Stimulated activated CD8-positive, alpha-beta memory T cell treated with anti-CD3 and anti-CD28 coated beads, Interleukin-12 subunit alpha, Interleukin-12 subunit beta, amount 100 ng/mL, for 24 hours (primary cell): ENCODE measurements around the gene CLIC3.

Experiments used
- DNase-seq: peaks from one replicate; pipeline ENCODE4 v3.0.0-alpha.2; 2020; ENCODE audit errors: extremely low read depth

The CLIC3 gene

GRCh38 chr9:136964171-136964689 lies 32.1 kb downstream of the CLIC3 start:
- no peak for DNase-seq

GRCh38 chr9:136963751-136964150 lies 32.6 kb downstream of the CLIC3 start:
- no peak for DNase-seq

GRCh38 chr9:136963341-136963740 lies 33.0 kb downstream of the CLIC3 start:
- DNase-seq, result no peak

GRCh38 chr9:136962701-136963248 lies 33.6 kb downstream of the CLIC3 start:
- no peak for DNase-seq

- no peak for DNase-seq
These were observed 34.2 kb downstream of the CLIC3 start for GRCh38 chr9:136962163-136962562.

GRCh38 chr9:136961279-136962065 lies 34.9 kb downstream of the CLIC3 start:
- DNase-seq, result no peak

GRCh38 chr9:136960938-136961275 lies 35.5 kb downstream of the CLIC3 start:
- no peak for DNase-seq

GRCh38 chr9:136960212-136960937 lies 36.0 kb downstream of the CLIC3 start:
- DNase-seq, result no peak

GRCh38 chr9:136958898-136959850 lies 37.2 kb downstream of the CLIC3 start:
- DNase-seq, result no peak

- no peak for DNase-seq
These were observed 37.9 kb downstream of the CLIC3 start for GRCh38 chr9:136958473-136958872.

GRCh38 chr9:136957901-136958300 lies 38.5 kb downstream of the CLIC3 start:
- DNase-seq, result no peak

- no peak for DNase-seq
These were observed 38.9 kb downstream of the CLIC3 start for GRCh38 chr9:136957461-136957860.

GRCh38 chr9:136956604-136957003 lies 39.8 kb downstream of the CLIC3 start:
- DNase-seq, result no peak

- DNase-seq, result no peak
These were observed 40.4 kb downstream of the CLIC3 start for GRCh38 chr9:136955943-136956335.

- DNase-seq, result no peak
These were observed 41.0 kb downstream of the CLIC3 start for GRCh38 chr9:136955202-136955942.

GRCh38 chr9:136954270-136955083 lies 41.9 kb downstream of the CLIC3 start:
- DNase-seq, result no peak

- DNase-seq, result no peak
These were observed 42.5 kb downstream of the CLIC3 start for GRCh38 chr9:136953771-136954269.

- no peak for DNase-seq
These were observed 43.2 kb downstream of the CLIC3 start for GRCh38 chr9:136952876-136953770.

GRCh38 chr9:136952321-136952850 lies 44.0 kb downstream of the CLIC3 start:
- no peak for DNase-seq
